ENCODE measurements around the gene LRBA.

The LRBA gene

DNA sequence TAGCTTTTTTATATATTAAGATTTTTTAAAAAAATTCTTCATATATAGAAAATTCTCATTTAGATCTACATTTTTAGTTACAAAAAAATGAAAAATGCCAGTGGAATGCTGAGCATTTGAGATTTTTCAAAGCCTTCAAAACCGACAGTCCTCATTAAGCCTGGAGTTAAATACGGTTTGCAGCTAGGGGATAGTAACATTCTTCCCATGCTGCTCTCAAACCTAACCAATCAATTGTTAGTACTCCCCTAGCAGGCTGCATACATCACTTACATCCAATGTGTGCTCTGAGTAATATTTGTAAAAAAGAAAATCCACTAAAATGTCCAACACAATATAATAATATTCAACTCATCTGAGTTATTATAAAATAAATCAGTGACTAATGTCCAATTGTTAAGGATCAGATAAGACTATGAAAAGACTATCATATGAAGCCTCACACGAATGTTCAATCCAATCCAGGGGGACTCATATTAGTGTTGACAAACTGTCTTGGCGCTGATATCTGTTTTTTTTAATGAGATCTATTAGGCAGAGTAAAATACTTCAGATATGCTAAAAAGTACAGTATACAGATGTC is 660.8 kb downstream of the LRBA start:
- TF ChIP-seq, protein P1, sequence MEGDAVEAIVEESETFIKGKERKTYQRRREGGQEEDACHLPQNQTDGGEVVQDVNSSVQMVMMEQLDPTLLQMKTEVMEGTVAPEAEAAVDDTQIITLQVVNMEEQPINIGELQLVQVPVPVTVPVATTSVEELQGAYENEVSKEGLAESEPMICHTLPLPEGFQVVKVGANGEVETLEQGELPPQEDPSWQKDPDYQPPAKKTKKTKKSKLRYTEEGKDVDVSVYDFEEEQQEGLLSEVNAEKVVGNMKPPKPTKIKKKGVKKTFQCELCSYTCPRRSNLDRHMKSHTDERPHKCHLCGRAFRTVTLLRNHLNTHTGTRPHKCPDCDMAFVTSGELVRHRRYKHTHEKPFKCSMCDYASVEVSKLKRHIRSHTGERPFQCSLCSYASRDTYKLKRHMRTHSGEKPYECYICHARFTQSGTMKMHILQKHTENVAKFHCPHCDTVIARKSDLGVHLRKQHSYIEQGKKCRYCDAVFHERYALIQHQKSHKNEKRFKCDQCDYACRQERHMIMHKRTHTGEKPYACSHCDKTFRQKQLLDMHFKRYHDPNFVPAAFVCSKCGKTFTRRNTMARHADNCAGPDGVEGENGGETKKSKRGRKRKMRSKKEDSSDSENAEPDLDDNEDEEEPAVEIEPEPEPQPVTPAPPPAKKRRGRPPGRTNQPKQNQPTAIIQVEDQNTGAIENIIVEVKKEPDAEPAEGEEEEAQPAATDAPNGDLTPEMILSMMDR (IDR thresholded peaks at IDR 0.05; ENCODE audit: control insufficient read depth, extremely low read depth, insufficient read depth): no peak
- no peak overlapping the region for H3K4me3 ChIP-seq (ENCODE audit: low read depth, low read length)
- no peak for DNase-seq (ENCODE audit: low read depth)

DNA sequence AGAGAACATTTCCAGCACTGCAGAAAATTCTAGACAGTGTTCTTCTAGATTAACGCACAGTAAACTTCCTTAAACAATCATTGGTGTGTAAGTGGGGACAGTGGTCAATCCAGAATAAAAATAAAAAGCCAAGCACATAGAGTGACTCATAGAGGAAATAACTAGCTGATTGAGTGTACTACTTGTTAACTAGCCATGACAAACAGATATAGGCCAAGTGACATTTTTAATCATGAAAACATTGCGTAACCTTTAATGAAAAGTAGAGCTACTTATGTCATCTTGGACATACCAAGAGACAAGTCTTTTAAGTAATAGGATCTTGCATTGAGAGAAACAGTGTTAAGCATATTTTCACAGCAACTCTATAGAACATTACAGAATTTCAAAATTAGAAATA is 667.0 kb downstream of the LRBA start:
- H3K4me3 ChIP-seq (ENCODE audit: low read depth, low read length): no peak overlapping the region
- DNase-seq (ENCODE audit: low read depth): no peak
- TF ChIP-seq, protein P1 (IDR thresholded peaks at IDR 0.05; ENCODE audit: control insufficient read depth, extremely low read depth, insufficient read depth): no peak

DNA sequence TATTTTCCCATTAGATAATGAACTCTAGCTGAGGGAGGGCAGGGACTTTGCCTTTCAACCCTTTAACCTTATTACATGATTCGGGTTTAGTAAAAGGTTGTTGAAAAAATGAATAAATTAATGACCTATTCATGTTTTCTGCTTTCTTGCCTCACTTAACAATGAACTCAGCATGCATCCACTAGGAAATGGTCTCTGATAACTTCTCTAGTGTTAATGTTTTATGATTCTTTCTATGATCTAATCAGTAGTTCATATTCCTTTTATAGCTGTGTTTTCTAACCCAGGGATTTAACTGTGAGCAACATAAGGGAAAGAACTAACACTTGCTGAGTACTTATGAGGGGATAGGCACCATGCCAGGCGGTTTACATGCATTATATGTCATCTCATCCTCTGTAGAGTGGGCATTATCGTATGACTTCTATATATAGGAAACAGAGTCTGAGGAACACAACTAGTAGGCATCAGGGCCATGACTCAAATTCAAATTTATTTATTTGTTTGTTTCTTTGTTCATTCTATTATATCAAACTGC is 669.8 kb downstream of the LRBA start:
- no peak for DNase-seq (ENCODE audit: low read depth)
- TF ChIP-seq, protein P1 (IDR thresholded peaks at IDR 0.05; ENCODE audit: control insufficient read depth, extremely low read depth, insufficient read depth): no peak
- no peak overlapping the region for H3K4me3 ChIP-seq (ENCODE audit: low read depth, low read length)

DNA sequence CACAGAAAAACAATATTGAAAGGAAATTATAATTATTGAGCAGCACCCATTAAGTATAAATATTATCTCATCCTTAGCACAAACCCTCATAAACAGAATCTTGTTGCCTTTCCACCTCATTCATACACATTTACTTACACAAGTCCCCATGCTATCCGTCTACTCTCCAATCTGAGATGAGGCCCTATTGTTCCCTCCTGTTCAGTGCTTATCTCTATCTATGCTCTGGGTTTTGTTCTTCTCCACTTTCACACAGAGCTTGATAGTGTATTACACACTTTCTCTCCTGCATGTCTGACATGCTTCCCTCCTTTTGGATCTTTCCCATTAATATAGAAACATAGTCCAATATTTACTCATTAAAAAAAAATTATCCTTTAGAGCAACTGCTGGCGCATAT is 671.3 kb downstream of the LRBA start:
- no peak overlapping the region for H3K4me3 ChIP-seq (ENCODE audit: low read depth, low read length)
- no peak for DNase-seq (ENCODE audit: low read depth)
- TF ChIP-seq, protein P1 (IDR thresholded peaks at IDR 0.05; ENCODE audit: control insufficient read depth, extremely low read depth, insufficient read depth): no peak

DNA sequence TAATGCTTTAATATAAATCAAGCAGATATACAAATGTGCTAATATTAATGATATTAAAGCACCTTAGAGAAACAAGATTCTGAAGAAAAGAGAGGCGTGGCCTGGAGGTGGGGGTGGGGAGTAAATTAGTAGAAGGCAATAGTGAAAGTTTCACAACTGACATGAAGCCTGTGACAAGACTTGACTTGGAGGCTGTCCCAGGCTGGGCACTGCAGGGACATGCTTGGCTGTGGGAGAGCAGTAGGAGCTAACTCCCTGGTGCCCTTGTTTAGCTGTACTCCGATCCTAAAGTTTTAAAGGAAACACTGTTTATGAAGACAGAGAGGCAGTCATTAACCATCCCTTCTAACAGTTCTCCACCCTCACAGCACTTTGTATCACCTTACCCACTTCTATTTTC is 672.1 kb downstream of the LRBA start:
- DNase-seq (ENCODE audit: low read depth): no peak
- H3K4me3 ChIP-seq (ENCODE audit: low read depth, low read length): no peak overlapping the region
- TF ChIP-seq, protein P1 (IDR thresholded peaks at IDR 0.05; ENCODE audit: control insufficient read depth, extremely low read depth, insufficient read depth): no peak

DNA sequence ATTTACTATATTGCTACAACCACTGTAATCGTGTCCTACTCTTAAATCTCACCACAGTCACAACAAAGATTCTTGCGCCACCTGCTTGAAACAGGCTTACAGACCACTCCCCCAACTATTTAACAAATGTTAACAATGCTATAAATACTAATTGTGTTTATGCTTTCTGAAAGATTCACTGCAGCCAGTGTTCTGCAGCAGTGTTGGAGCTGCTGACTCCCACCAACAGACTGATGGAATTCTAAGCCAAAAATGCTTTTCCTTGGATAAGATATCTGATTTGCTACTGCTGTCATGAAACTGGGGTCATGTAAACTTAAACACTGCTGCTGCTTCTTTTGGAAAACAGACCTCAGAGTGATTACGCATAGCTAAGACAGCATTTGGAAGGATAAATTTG is 677.4 kb downstream of the LRBA start:
- DNase-seq (ENCODE audit: low read depth): no peak
- TF ChIP-seq, protein P1 (IDR thresholded peaks at IDR 0.05; ENCODE audit: control insufficient read depth, extremely low read depth, insufficient read depth): no peak
- no peak overlapping the region for H3K4me3 ChIP-seq (ENCODE audit: low read depth, low read length)
